H1 (cell line): ENCODE results near the gene FAHD1. TPM values are rescaled to one million over a fixed set of nuclear protein-coding genes. Genes with fewer than 3 reads are reported as not detected.

Source experiments
- MAFK ChIP-seq: IDR thresholded peaks from 2 replicates; pipeline ENCODE4 v1.6.1; 2012; ENCODE audit warnings: low read depth, mild to moderate bottlenecking, improper control_type of control experiment, low read length
- RXRA ChIP-seq: IDR thresholded peaks from 2 replicates; pipeline ENCODE4 v1.6.1; 2011; ENCODE audit warnings: low read depth, mild to moderate bottlenecking, low read length, moderate library complexity; ENCODE audit not compliant: insufficient read depth
- SIN3A ChIP-seq, 2 experiments: IDR thresholded peaks in 1 of 2; conservative IDR thresholded peaks in 1 of 2; 2 replicates each; pipeline ENCODE4 v1.6.1; 2011 to 2012; ENCODE audit warnings: low read length in 2 of 2, improper control_type of control experiment in 1 of 2, low read depth in 1 of 2, mild to moderate bottlenecking in 1 of 2
- polyA plus RNA-seq, 7 experiments: library from polyadenylated mRNA; depleted of rRNA in 3 of 7; stranded (reverse) in 5 of 7; unstranded in 2 of 7; fragments of >200 nt in 5 of 7; fragments of 200-250 nt in 2 of 7; gene quantifications; 1 replicate in 5 of 7; 2 replicates in 1 of 7; 4 replicates in 1 of 7; pipeline versions ENCODE4 v1.2.1 to v1.2.3, GENCODE V29; 2011 to 2013; ENCODE audit warnings: missing spikeins in 2 of 7, mixed read lengths in 2 of 7
- total RNA-seq: library from RNA; stranded (reverse); fragmentation: NEBNext Ultra II Directional; extraction: Animal tissue kit (Norgen Biotek cat#: 25700); gene quantifications from 2 replicates; pipeline ENCODE4 v1.2.1, GENCODE V29; 2021

Gene FAHD1
- total and polyA plus RNA-seq, 2 of the 8 experiments (the other 6 are each of a cell fraction or from before 2014, with no cell fraction given), result 20.4 to 31.9 TPM

GRCh38 chr16:1861730-1862129, 34.7 kb downstream of the FAHD1 start (continued):
- TF ChIP-seq SIN3A (conservative IDR thresholded peaks at IDR 0.05 in 1 of 2, IDR thresholded peaks at IDR 0.05 in 1 of 2; ENCODE audit: low read depth in 1 of 2, low read length in 2 of 2), result no peak
- TF ChIP-seq MAFK, result no peak
- TF ChIP-seq RXRA, result no peak
